ENCODE measurements around the gene IFT52.
"Not testable (repeated sequence)": the region's sequence is repeated elsewhere in the genome, so short reads cannot be mapped to it uniquely, and the experiment has no call there.

IFT52 gene

GRCh38 chr20:43568706-43569105 lies 22.0 kb upstream of the IFT52 start:
- DNase-seq (ENCODE audit: low read depth) = no peak

DNA sequence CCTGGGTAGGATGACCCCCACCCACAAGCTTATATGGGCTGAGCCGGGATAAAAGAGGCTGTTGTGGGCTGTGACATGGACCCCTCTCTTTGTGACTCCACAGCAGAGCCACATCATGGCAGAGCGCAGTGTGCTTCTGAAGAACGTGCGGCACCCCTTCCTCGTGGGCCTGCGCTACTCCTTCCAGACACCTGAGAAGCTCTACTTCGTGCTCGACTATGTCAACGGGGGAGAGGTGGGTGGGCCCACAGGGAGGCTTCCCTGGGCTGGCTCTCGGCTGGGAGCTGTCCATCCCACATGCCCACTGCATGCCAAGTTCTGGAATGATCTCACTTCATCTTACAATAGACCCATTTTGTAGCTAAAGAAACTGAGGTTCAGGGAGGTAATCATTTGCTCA lies 21.5 kb upstream of the IFT52 start:
- DNase-seq (ENCODE audit: low read depth) = no peak

GRCh38 chr20:43570496-43570895 lies 20.2 kb upstream of the IFT52 start:
- DNase-seq (ENCODE audit: low read depth) = no peak

DNA sequence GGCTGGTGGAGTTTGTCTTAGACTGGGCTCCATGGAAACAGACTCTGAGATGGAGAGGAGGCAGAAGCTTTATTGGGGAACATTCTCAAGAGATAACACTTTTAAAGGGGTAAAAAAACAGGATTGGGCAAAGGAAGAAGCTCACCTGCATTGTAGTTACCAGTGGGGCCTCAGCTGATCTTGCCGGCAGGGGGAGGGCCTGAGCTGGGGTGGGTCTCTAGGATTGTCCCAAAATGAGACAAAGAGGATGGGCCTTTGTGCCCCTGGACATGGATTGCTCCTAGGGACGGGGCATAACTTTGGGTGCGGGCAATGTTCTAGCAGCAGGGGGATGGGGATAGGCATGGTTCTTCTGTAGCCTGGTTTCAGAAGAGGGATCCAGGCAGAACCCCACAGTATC lies 19.4 kb upstream of the IFT52 start:
- DNase-seq (ENCODE audit: low read depth) = no peak

- no peak for DNase-seq (ENCODE audit: low read depth)
These were observed 19.0 kb upstream of the IFT52 start for GRCh38 chr20:43571771-43572170.

DNA sequence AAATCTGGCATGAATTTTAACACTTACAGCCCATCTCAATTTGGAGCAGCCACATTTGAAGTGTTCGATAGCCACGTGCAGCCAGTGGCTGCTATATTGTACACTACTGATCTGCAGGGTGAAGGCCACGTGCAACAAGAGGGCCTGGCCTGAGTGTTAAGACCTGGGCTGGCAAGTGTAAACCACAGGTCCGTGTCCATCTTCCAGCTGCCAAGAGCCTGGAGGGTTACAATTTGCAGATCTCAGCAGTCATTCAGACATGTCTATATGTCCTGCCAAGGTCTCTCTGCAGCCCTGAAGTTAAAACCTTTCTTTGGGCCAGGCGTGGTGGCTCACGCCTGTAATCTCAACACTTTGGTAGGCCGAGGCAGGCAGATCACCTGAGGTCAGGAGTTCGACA lies 17.8 kb upstream of the IFT52 start:
- no peak for DNase-seq (ENCODE audit: low read depth)

- DNase-seq (ENCODE audit: low read depth) = no peak
These were observed 14.6 kb upstream of the IFT52 start for GRCh38 chr20:43576108-43576507.

GRCh38 chr20:43579861-43580793 lies 10.6 kb upstream of the IFT52 start:
- DNase-seq (ENCODE audit: low read depth) = no peak

GRCh38 chr20:43583133-43583864 lies 7.4 kb upstream of the IFT52 start:
- DNase-seq (ENCODE audit: low read depth) = no peak

GRCh38 chr20:43583982-43584432 lies 6.7 kb upstream of the IFT52 start:
- DNase-seq (ENCODE audit: low read depth) = no peak

DNA sequence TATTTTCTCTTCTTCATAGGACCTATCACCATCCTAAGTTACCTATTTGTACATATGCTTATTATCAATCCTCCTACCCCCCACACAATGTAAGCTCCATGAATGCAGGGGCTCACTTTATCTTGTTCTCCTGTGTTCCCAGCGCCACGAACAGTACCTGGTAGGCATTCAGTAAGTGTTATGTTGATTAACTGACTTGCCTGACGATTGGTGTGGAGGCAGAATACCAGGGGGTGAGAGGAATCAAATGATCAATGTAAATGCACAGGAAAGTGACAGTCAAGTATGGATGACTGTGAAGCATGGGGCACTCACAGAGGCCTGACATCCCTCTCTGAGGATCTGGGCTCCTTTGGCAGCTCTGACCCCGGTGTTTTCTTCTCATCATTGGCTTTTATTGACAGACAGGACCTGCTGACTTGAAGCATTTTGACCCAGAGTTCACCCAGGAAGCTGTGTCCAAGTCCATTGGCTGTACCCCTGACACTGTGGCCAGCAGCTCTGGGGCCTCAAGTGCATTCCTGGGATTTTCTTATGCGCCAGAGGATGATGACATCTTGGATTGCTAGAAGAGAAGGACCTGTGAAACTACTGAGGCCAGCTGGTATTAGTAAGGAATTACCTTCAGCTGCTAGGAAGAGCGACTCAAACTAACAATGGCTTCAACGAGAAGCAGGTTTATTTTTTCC lies 6.1 kb upstream of the IFT52 start:
- DNase-seq (ENCODE audit: low read depth) = no peak

- no peak for DNase-seq (ENCODE audit: low read depth)
These were observed 4.1 kb upstream of the IFT52 start for GRCh38 chr20:43586641-43587040.

GRCh38 chr20:43588526-43588925 lies 2.2 kb upstream of the IFT52 start:
- DNase-seq (ENCODE audit: low read depth) = not testable (repeated sequence)

- no peak for DNase-seq (ENCODE audit: low read depth)
These were observed 723 bp upstream of the IFT52 start for GRCh38 chr20:43590036-43590391.

- not testable (repeated sequence) for DNase-seq (ENCODE audit: low read depth)
These were observed 11.2 kb downstream of the IFT52 start for GRCh38 chr20:43601960-43602359.

DNA sequence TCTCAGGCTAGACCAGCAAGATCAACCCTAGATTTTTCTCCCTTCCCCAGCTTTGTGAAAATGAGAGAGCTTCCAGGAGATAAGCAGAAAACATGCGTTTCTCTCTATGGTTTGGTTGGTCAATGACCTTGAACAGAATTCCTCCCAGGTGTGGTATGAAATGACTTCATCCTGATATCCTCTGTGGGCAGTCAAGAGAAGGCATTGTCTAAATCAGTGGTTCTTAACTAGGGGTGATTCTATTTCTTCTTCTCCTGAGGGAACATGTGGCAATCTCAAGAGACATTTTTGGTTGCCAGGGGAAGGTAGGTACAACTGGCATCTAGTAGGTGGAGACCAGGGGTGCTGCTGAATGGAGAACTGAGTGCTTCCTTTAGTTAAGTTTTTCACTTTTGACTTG lies 12.4 kb downstream of the IFT52 start:
- no peak for DNase-seq (ENCODE audit: low read depth)

GRCh38 chr20:43605715-43606114 lies 15.0 kb downstream of the IFT52 start:
- DNase-seq (ENCODE audit: low read depth) = no peak

GRCh38 chr20:43607278-43607677 lies 16.5 kb downstream of the IFT52 start:
- DNase-seq (ENCODE audit: low read depth) = not testable (repeated sequence)

DNA sequence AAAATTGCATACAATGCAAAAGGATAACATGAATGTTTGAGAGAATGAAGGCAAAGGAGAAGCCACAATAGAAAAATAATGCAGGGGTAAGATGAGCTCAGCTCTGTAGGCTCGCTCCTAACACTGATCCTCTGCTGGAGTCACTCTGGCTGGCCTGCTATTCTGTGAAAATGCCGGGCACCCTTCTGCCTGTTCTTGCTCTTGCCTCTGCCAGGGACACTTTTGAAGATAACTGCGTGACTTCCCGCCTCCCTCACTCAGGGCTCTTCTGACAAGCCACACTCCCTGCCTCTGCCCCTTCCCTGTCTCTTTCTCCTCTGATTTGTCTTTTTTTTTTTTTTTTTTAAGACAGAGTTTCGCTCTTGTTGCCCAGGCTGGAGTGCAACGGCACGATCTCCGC lies 40.9 kb downstream of the IFT52 start:
- DNase-seq (ENCODE audit: low read depth) = no peak

GRCh38 chr20:43636429-43636828 lies 45.7 kb downstream of the IFT52 start:
- DNase-seq (ENCODE audit: low read depth) = no peak

GRCh38 chr20:43642548-43642947 lies 51.8 kb downstream of the IFT52 start:
- no peak for DNase-seq (ENCODE audit: low read depth)

DNA sequence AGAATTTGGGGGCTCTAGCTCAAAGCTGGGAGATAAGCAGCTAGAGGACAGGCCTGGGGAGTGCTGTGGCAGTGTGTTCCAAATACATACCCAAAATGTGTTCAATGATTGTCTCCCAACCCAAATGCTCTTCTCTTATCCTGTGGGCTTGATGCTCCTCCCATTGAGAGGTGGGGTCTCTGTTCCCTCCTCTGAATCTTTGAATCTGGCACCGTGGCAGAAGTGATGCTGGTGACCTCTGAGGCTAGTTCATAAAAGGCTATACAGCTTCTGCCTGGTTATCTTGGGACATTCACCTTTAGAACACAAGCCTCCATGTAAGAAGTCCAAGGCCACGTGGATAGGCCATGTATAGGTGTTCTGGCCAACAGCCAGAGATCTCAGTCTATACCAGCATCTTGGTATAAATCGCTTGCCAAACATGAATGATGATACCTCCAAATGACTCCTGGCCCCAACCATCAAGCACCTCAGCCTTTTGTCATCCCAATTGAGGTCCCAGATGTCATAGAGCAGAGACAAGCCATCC lies 60.3 kb downstream of the IFT52 start:
- DNase-seq (ENCODE audit: low read depth) = no peak

Data from stimulated activated CD8-positive, alpha-beta memory T cell treated with anti-CD3 and anti-CD28 coated beads, Interleukin-12 subunit alpha, Interleukin-12 subunit beta, amount 100 ng/mL, for 4 hours (primary cell).